GM21737 (cell line): Measurements from ENCODE around the gene ITPK1.

Experiments used
- ATAC-seq: cut with Tn5 transposase; IDR thresholded peaks from one replicate; pipeline ENCODE4 v1.9.1; 2021; ENCODE audit warnings: mild to moderate bottlenecking, moderate library complexity; ENCODE audit not compliant: unreplicated experiment

Gene ITPK1

DNA sequence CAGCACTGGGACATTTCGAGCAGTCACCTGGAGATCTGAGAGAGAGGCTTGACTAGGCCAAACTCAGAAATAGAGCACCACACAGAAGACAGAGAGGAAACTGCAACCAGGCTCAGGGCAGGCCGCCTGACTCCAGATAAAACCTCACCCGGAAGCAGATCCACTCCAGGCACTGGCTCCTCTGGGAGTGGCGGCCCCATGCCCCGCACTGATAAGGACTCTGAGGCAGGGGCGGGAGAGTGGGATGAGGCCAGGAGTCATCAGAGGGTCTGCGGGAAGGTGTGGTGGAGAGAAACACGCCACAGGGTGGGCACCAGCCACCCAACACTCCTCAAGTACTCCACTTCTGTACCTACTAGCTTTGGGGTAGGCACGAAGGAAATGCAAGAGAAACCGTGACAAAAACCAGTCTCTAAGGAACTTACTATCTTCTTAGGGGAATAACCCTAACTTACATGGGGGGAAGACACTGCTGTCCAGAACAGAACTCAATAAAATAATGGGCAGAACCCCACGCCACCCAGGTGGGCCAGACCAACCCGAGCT, 121.5 kb downstream of the ITPK1 start:
- ATAC-seq = no peak

DNA sequence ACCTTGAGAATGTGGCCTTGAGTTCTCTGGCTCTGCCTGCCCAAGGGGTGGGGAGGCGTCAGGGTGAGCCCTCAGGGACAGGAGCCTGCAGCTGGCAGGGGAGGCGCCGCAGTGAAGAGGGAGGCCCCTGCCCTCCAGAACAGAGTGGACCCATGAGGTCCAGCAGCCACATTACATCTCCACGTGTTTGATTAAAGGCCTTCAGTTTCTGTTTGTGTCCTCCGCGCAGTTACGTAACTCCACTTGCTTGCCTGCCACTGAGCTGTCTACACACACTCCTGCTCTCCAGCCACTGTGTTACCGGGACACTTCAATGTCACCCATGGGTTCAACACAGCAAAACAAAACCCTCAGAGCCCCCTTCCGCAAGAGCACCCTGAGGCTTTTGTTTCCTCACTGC, 122.4 kb downstream of the ITPK1 start:
- no peak for ATAC-seq

- no peak for ATAC-seq
Measured at GRCh38 chr14:92991536-92991935, 124.2 kb downstream of the ITPK1 start.

- ATAC-seq = no peak
Measured at GRCh38 chr14:92990456-92991430, 125.0 kb downstream of the ITPK1 start.

DNA sequence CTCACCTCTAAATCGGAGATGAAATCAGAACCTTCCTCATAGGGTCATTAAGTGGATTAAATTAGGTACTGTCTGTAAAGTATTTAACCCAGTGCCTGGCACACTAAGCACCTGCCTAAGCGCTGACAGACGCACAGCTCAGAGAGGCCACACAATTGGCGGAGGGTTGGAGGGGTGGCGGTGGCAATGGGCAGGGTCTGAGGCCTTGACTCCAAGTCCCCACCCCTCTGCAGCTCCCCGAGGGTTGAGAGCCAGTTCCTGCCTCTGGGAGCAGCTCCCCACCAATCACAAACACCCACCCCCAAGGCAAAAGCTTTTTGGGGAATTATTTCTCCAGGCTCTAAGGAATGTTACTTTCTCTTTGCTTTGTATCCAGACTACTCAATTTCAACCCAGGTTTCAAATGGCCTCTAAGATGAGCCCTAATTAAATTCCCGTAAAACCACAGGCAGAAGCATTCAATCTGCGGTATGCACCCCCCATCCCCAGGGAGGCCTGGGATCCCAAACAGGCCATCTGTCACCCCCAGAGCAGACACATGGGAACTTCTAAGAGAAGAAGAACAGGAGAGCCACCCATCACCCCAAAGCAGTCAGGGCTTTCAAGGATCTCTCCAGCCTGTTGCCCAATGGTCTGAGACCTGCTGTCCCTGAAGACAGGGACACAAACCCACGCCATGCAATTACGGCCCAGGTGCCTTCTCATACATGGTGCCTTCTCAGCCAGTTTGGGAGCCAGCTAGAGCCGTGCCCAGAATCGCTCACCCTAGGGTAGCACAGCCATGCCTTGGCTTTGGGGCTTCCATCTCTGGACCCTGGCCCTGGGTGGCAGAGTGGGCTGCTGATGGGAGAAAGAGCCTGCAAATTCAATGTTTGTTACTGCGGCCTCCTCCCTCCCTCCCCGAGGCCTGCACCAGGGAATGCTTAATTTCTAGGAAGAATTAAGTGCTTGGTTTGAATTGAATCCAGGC, 126.7 kb downstream of the ITPK1 start:
- ATAC-seq = no peak

DNA sequence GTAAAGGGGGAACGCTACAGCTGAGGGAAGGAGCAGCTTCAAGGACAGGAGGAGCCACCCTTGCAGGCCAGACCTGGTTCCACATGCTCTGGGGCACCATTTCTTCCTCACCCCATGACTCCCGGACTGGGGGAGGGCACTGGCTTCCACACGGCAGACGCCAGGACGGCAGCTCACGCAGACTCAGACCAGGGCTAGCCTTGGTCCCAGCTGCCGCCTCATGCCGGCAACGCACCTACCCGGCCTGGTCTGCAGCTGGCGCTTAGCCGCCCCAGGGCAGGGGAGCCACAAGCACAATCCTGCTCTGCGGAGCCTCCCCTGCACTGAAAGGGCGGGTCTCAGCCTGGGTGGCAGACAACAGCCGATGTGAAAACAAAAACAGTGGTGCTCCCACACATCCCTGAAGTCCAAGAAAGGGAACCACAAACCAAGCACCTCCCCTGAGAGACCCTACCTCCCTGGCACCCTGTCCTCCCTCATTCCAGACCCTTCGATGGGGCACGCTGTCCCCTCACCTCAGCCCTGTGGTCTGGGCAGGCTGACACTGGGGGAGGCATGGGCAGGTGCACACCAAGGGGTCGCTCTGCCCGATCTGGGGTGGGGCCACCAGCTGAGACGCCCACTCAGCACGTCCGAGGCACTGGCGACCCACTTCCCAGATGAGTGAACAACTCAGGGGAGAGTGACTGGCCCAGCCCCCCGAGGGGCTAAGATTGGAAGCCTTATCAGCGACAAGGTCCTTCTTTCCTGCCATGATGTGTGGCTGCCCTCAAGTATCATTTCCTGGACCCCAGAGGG, 127.8 kb downstream of the ITPK1 start:
- no peak for ATAC-seq

- no peak for ATAC-seq
Measured at GRCh38 chr14:92987148-92987570, 128.6 kb downstream of the ITPK1 start.

- no peak for ATAC-seq
Measured at GRCh38 chr14:92986254-92987147, 129.2 kb downstream of the ITPK1 start.

DNA sequence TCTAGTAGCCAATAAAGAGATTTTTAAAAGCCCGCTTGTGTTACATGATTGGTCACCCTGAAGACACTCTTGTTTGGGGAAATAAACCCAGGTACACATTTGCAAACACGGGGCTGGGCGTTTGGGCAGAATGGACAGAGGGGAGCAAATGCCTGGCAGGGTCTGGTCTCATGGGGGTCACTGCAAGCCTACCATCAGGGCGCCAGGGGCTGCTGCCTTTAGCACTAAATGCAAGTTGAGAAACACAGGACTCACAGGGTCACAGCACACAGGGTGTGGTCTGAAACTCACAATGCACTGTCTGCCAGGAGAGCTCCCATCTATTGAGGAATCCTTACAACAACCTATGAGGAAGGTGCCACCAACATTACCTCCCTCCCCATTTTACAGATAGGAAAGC, 130.2 kb downstream of the ITPK1 start:
- no peak for ATAC-seq

- no peak for ATAC-seq
Measured at GRCh38 chr14:92984896-92985295, 130.8 kb downstream of the ITPK1 start.

DNA sequence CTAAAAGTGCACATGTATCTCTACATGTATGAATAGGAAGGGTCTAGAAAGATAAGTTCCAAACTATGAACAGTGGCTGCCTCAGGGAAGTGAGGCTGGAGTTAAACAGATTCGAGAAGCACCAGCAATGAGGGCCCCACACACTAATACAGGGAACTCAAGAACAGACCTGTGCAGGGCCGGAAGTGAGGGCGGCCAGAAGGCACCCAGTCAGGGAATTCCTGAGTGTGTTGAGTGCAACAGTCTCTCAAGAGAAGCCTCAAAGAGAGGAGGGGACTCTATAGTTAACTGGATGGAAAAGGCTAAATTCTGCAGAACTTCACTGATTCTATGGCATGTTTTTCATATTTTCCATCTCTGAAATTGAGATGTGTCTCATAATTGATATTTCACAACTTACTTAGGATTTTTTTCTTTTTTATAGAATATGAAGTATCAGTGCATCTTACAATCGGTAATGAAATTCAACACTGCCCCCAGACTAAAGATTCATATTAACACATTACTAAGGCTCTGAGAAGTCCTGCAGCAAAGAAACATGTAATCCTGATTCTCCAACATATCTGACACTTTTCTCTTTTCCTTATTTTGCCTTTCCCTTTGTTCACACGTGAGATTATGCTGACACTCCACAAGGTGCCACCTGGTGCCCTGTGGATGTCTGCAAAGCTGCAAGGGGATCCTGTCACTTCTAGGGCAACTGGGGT, 131.5 kb downstream of the ITPK1 start:
- ATAC-seq = no peak

DNA sequence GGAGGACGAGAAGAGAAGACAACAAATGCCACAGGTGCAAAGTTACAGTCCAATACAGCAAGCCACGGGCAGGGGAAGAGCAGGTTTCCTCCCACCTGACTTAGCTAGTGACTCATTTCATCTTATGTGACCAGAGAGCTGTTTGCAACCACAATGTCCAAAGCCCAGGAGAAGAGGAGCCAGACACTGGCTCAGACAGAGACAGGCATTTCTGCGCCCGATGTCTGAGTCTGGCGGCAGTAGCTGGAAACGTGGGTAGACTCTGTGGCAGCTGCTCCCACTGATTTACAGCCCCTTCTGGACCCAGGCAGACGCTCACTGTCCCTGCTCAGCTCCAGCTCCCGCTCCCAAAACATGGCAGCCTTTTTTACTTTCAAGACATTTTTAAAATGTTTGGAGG, 132.8 kb downstream of the ITPK1 start:
- ATAC-seq = no peak

GRCh38 chr14:92981726-92982125, 134.0 kb downstream of the ITPK1 start:
- ATAC-seq = no peak

DNA sequence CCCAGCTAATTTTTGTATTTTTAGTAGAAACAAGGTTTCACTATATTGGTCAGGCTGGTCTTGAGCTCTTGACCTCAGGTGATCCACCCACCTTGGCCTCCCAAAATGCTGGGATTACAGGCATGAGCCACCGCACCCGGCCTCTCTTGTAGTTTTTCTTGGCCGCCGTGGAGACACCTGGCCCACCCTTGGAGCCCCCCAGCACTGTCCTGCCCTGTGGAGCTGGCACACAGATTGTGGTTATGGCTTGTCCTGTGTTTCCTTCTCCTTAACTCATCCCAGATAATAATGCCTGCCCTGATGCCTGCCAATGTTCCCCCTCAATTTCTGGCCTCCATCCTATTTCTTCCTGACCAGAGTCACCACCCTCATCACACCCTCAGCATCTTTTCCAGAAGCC, 134.9 kb downstream of the ITPK1 start:
- ATAC-seq = no peak

- no peak for ATAC-seq
Measured at GRCh38 chr14:92978229-92979021, 137.3 kb downstream of the ITPK1 start.

DNA sequence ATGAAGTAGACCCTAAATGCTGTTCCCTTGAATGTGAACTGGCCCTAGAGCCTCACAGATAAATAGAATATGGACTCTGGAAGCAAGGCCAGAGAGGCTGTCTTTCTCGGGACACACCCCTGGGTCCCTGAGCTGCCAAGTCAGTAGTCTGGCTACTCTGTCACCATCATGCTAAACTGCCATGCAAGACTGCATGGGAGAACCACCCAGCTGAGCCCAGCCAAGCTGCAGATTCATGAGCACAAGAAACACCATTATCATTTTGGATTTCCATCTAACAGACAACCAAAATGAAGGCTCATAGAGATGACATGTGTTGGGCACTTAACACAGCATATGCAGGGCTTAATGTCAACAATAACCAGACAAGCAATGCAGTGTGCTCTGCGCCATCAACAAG, 139.5 kb downstream of the ITPK1 start:
- no peak for ATAC-seq

GRCh38 chr14:92974541-92975345, 141.0 kb downstream of the ITPK1 start:
- ATAC-seq = no peak
